C4-2B (cell line): ENCODE measurements around the gene TRIM54.

Experiments used
- CTCF ChIP-seq: fragments of 450-650 bp; conservative IDR thresholded peaks from 2 replicates; pipeline ENCODE4 v1.5.1; 2017; ENCODE audit warnings: mild to moderate bottlenecking
- ZFX ChIP-seq: fragments of 450-650 bp; IDR thresholded peaks from 2 replicates; pipeline ENCODE4 v1.6.1; 2017

GRCh38 chr2:27265536-27265870, 16.7 kb upstream of the TRIM54 start:
- no peak for TF ChIP-seq ZFX
- TF ChIP-seq CTCF = no peak
